PFSK-1 (cell line): ENCODE data around the gene TSPAN16.

Experiments used
- POLR2AphosphoS5 ChIP-seq: IDR thresholded peaks from 2 replicates; pipeline ENCODE4 v1.6.1; 2012; ENCODE audit warnings: low read depth, mild to moderate bottlenecking, control low read depth, low read length, moderate library complexity
- TAF1 ChIP-seq: IDR thresholded peaks from 2 replicates; pipeline ENCODE4 v1.6.1; 2012; ENCODE audit warnings: low read length, control low read depth, borderline replicate concordance; ENCODE audit not compliant: insufficient read depth
- TF ChIP-seq, protein P1 (sequence below), 2 experiments: IDR thresholded peaks; 2 replicates each; pipeline versions ENCODE4 v1.6.1 to v1.8.0; 2011 to 2012; ENCODE audit warnings: low read depth in 2 of 2, low read length in 2 of 2, control low read depth in 1 of 2, inconsistent platforms in 1 of 2, mild to moderate bottlenecking in 1 of 2, moderate library complexity in 1 of 2; ENCODE audit not compliant: insufficient read depth in 1 of 2

DNA sequence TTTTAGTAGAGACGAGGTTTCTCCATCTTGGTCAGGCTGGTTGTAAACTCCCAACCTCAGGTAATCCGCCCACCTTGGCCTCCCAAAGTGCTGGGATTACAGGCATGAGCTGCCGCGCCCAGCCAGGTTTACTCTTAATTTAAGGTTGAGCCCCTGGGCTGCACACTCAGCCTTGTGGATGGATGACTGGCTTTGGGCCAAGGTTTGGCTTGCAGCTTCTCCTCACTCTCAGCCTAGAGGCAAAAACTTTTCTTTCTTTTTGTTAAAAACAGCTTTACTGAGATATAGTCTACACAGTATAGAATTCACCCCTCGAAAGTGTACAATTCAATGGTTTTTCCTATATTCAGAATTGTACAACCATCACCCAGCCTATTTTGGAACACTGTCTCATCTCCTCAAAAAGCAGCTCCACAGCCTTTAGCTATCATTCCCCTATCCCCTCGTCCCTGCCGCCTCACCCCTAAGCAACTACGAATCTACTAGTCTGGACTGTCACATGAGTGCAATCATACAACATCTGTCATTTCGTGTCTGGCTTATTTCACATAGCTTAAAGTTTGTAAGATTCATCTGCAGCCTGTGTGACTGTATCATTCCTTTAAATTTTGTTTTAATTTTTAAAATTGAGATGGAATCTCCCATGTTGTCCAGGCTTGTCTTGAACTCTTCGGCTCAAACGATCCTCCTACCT, 14.5 kb upstream of the TSPAN16 start:
- TF ChIP-seq, protein P1, sequence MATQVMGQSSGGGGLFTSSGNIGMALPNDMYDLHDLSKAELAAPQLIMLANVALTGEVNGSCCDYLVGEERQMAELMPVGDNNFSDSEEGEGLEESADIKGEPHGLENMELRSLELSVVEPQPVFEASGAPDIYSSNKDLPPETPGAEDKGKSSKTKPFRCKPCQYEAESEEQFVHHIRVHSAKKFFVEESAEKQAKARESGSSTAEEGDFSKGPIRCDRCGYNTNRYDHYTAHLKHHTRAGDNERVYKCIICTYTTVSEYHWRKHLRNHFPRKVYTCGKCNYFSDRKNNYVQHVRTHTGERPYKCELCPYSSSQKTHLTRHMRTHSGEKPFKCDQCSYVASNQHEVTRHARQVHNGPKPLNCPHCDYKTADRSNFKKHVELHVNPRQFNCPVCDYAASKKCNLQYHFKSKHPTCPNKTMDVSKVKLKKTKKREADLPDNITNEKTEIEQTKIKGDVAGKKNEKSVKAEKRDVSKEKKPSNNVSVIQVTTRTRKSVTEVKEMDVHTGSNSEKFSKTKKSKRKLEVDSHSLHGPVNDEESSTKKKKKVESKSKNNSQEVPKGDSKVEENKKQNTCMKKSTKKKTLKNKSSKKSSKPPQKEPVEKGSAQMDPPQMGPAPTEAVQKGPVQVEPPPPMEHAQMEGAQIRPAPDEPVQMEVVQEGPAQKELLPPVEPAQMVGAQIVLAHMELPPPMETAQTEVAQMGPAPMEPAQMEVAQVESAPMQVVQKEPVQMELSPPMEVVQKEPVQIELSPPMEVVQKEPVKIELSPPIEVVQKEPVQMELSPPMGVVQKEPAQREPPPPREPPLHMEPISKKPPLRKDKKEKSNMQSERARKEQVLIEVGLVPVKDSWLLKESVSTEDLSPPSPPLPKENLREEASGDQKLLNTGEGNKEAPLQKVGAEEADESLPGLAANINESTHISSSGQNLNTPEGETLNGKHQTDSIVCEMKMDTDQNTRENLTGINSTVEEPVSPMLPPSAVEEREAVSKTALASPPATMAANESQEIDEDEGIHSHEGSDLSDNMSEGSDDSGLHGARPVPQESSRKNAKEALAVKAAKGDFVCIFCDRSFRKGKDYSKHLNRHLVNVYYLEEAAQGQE (IDR thresholded peaks at IDR 0.05; ENCODE audit: insufficient read depth in 1 of 2, low read depth in 2 of 2, low read length in 2 of 2): no peak
- TF ChIP-seq POLR2AphosphoS5 (no peak), TAF1 (no peak)
